MCF 10A (cell line): ENCODE results near the gene RAP1GAP. TPM values are rescaled to one million over a fixed set of nuclear protein-coding genes. Genes with fewer than 3 reads are reported as not detected.

Experiments used
- BruUV-seq: library from RNA; stranded (reverse); fragments of 400-500 nt; replicated peaks from 2 replicates; lab custom pipeline; 2021; lab: Mats Ljungman, UMichigan
- CTCF ChIA-PET: fragments of 300-600 bp; sonication (Branson Sonifier 250); formaldehyde crosslinking; extraction: SDS; loops from one replicate; lab custom pipeline; 2021; ENCODE audit warnings: antibody characterized with exemption, inconsistent platforms; lab: Yijun Ruan, JAX
- POLR2A ChIA-PET: fragments of 300-600, 350-650 bp; sonication (Branson Sonifier 250); formaldehyde crosslinking; extraction: SDS; loops from one replicate; lab custom pipeline; 2020; ENCODE audit warnings: antibody characterized with exemption, inconsistent platforms; lab: Yijun Ruan, JAX
- DNase-seq: peaks from one replicate; pipeline ENCODE4 v3.0.0-alpha.2; 2018; ENCODE audit not compliant: unreplicated experiment
- H3K27ac Mint-ChIP-seq: one replicate; pipeline ENCODE4 v1.8.0; 2022; ENCODE audit warnings: mild to moderate bottlenecking, low read depth, mixed read lengths; ENCODE audit not compliant: unreplicated experiment
- H3K27me3 Mint-ChIP-seq: one replicate; pipeline ENCODE4 v1.8.0; 2022; ENCODE audit warnings: mixed read lengths; ENCODE audit not compliant: insufficient read depth, unreplicated experiment
- H3K36me3 Mint-ChIP-seq: one replicate; pipeline ENCODE4 v1.8.0; 2022; ENCODE audit warnings: mild to moderate bottlenecking, moderate library complexity, mixed read lengths; ENCODE audit not compliant: insufficient read depth, unreplicated experiment
- H3K4me1 Mint-ChIP-seq: one replicate; pipeline ENCODE4 v1.8.0; 2022; ENCODE audit warnings: mixed read lengths; ENCODE audit not compliant: insufficient read depth, unreplicated experiment
- H3K4me3 Mint-ChIP-seq: one replicate; pipeline ENCODE4 v1.8.0; 2022; ENCODE audit warnings: mild to moderate bottlenecking, moderate library complexity, mixed read lengths; ENCODE audit not compliant: unreplicated experiment
- H3K9me3 Mint-ChIP-seq: one replicate; pipeline ENCODE4 v1.8.0; 2022; ENCODE audit warnings: mixed read lengths; ENCODE audit not compliant: unreplicated experiment
- intact Hi-C: fragments of 100-400 bp; cut with micrococcal nuclease; formaldehyde crosslinking; loops from 2 replicates; pipeline ENCODE4 v1.14.1; 2022
- total RNA-seq: library from RNA; stranded (reverse); gene quantifications from 2 replicates; pipeline ENCODE4 v1.2.3, GENCODE V29; 2022
- TF ChIP-seq, protein P1 (sequence below): fragments of 200-600 bp; IDR thresholded peaks from one replicate; pipeline ENCODE4 v1.8.0; 2022; ENCODE audit warnings: antibody characterized with exemption, mild to moderate bottlenecking; ENCODE audit not compliant: unreplicated experiment

Gene RAP1GAP
- total RNA-seq, 1 experiment from 2014 or later, result not detected

DNA sequence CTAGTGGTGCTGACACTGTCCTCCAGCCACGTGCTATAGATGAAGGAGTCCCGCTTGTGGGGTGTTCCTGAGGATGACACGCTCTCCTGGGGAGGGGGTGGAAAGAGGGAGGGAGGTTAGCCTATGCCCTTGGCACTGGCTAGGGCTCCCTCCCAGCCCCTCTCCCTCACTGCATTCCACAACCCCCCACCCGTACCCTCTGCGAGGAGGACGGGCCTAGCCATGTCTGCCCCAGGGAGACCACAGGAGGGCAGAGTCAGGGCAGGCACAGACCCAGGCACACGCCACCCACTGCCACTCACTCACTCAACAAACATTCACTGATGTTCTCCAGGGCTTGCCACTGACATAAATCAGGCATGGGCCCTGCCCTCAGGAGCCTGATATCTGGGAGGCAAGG is 70.7 kb downstream of the RAP1GAP start:
- intact Hi-C loops, result loop anchor here (10.0 kb wide), 1 partner anchor 344 kb away; no protein-coding TSS in a partner anchor
- Mint-ChIP-seq H3K27ac (no peak overlapping the region), H3K4me3 (no peak overlapping the region), H3K27me3 (peaks cover 24% of the 10 kb centered on the region), H3K36me3 (no peaks in the 10 kb centered on the region), H3K4me1 (peaks cover 5% of the 10 kb centered on the region), H3K9me3 (no peaks in the 10 kb centered on the region)
- no TSS peak for BruUV-seq
- no peak for DNase-seq
- POLR2A ChIA-PET, result no interaction called here
- CTCF ChIA-PET, result no interaction called here
- TF ChIP-seq, protein P1, sequence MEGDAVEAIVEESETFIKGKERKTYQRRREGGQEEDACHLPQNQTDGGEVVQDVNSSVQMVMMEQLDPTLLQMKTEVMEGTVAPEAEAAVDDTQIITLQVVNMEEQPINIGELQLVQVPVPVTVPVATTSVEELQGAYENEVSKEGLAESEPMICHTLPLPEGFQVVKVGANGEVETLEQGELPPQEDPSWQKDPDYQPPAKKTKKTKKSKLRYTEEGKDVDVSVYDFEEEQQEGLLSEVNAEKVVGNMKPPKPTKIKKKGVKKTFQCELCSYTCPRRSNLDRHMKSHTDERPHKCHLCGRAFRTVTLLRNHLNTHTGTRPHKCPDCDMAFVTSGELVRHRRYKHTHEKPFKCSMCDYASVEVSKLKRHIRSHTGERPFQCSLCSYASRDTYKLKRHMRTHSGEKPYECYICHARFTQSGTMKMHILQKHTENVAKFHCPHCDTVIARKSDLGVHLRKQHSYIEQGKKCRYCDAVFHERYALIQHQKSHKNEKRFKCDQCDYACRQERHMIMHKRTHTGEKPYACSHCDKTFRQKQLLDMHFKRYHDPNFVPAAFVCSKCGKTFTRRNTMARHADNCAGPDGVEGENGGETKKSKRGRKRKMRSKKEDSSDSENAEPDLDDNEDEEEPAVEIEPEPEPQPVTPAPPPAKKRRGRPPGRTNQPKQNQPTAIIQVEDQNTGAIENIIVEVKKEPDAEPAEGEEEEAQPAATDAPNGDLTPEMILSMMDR, result no peak

DNA sequence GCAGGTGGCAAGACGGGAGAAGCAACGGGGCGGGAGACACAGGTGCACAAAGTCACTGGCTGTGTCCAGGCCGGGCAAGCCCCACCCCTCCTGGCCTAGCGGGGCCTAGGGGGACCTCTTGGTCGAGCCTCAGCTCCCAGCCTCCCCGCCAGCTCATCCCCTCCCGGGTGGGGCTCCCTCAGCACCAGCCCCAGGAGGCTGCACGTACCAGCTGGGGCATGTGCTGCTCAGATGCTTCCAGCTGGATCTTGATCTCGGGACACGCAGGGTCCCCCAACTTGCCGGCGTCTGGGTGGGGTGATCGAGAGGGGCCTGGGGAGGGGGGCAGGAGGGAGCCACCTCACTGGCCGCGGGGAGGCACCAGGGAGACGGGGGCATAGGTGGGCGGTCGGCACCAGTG is 71.4 kb downstream of the RAP1GAP start:
- POLR2A ChIA-PET, result no interaction called here
- intact Hi-C loops, result loop anchor here (10.0 kb wide), 1 partner anchor 343 kb away; no protein-coding TSS in a partner anchor
- H3K4me3 Mint-ChIP-seq, result no peak overlapping the region
- CTCF ChIA-PET, result no interaction called here
- no peaks in the 10 kb centered on the region for H3K9me3 Mint-ChIP-seq
- no peak for DNase-seq
- H3K27me3 Mint-ChIP-seq, result peaks cover 24% of the 10 kb centered on the region
- TF ChIP-seq, protein P1, result no peak
- no TSS peak for BruUV-seq
- peaks cover 5% of the 10 kb centered on the region for H3K4me1 Mint-ChIP-seq
- H3K27ac Mint-ChIP-seq, result no peak overlapping the region
- H3K36me3 Mint-ChIP-seq, result no peaks in the 10 kb centered on the region

DNA sequence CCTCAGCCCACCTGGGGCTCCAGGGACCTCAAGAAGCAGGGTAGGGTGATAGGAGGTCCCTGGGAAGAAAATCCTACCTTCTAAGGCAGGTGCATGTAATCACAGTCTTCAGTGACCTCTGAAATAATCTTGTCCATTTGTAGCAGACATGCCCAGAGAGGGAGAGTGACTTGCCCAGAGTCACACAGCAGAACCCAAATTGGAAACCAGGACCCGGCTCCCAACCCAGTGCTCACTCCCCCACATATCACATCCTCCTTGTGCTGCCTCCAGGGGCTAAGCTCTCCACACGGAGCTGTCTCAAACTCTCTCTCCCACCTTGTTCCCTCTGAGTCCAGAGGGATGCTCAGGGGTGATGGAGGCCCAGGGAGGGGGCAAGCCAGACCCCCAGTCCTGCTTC is 72.5 kb downstream of the RAP1GAP start:
- H3K4me3 Mint-ChIP-seq, result no peak overlapping the region
- BruUV-seq, result no TSS peak
- intact Hi-C loops, result loop anchor here (10.0 kb wide), 1 partner anchor 342 kb away; no protein-coding TSS in a partner anchor
- H3K4me1 Mint-ChIP-seq, result peaks cover 5% of the 10 kb centered on the region
- POLR2A ChIA-PET, result no interaction called here
- H3K36me3 Mint-ChIP-seq, result no peaks in the 10 kb centered on the region
- no peak overlapping the region for H3K27ac Mint-ChIP-seq
- H3K9me3 Mint-ChIP-seq, result no peaks in the 10 kb centered on the region
- TF ChIP-seq, protein P1, result no peak
- CTCF ChIA-PET, result no interaction called here
- H3K27me3 Mint-ChIP-seq, result peaks cover 24% of the 10 kb centered on the region
- DNase-seq, result no peak

DNA sequence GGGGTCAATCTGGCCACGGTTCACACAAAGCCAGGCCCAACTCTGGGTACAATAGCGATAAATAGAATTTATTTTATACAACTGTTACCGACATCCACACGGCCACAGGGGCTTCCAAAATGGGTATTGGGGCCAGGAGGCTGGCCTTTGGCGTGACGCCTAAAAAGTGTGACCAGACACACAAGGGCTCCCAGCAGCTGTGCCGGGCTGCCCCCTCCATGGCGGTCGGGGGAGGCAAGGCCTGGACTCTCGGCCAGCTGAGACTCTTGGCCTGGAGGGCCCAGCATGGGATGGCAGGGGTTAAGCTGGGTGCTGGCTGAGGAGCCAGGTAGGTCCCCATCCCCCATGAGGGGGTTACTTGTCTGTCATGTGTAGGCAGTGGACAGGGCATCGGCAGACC is 73.0 kb downstream of the RAP1GAP start:
- CTCF ChIA-PET, result interaction anchor here (0.6 to 0.7 kb wide), 2 partner anchors 22 to 224 kb away, joined by 3 read pairs; no protein-coding TSS in a partner anchor
- TF ChIP-seq, protein P1, result no peak
- no peak overlapping the region for H3K4me3 Mint-ChIP-seq
- no peaks in the 10 kb centered on the region for H3K9me3 Mint-ChIP-seq
- no peaks in the 10 kb centered on the region for H3K36me3 Mint-ChIP-seq
- no peak overlapping the region for H3K27ac Mint-ChIP-seq
- POLR2A ChIA-PET, result no interaction called here
- peaks cover 5% of the 10 kb centered on the region for H3K4me1 Mint-ChIP-seq
- BruUV-seq, result no TSS peak
- intact Hi-C loops, result loop anchor here (10.0 kb wide), 1 partner anchor 341 kb away; no protein-coding TSS in a partner anchor
- DNase-seq, result no peak
- H3K27me3 Mint-ChIP-seq, result peaks cover 24% of the 10 kb centered on the region
